WERI-Rb-1 (cell line): Measurements from ENCODE around the gene NPR3.

Source experiments
- DNase-seq: peaks from one replicate; pipeline ENCODE4 v3.0.0-alpha.2; 2020
- H3K27ac ChIP-seq: fragments of 250-450 bp; sonication (Bioruptor Pico); 2 replicates; pipeline ENCODE4 v1.5.1; 2020; ENCODE audit warnings: mild to moderate bottlenecking, moderate library complexity
- H3K27me3 ChIP-seq: fragments of 250-450 bp; sonication (Bioruptor Pico); 2 replicates; pipeline ENCODE4 v1.5.1; 2021; ENCODE audit warnings: mild to moderate bottlenecking, low read depth, moderate library complexity; ENCODE audit not compliant: insufficient read depth, severe bottlenecking
- H3K36me3 ChIP-seq: fragments of 250-450 bp; sonication (Bioruptor Pico); 2 replicates; pipeline ENCODE4 v1.5.1; 2020; ENCODE audit warnings: mild to moderate bottlenecking, moderate library complexity
- H3K4me3 ChIP-seq: 2 replicates; pipeline ENCODE4 v1.5.1; 2011; ENCODE audit warnings: low read depth, mild to moderate bottlenecking, control low read depth, low read length
- H3K9me3 ChIP-seq: fragments of 250-450 bp; sonication (Bioruptor Pico); 2 replicates; pipeline ENCODE4 v1.5.1; 2021; ENCODE audit warnings: mild to moderate bottlenecking, moderate library complexity; ENCODE audit not compliant: severe bottlenecking
- TF ChIP-seq, protein P1 (sequence below): IDR thresholded peaks from 2 replicates; pipeline ENCODE4 v1.5.1; 2011; ENCODE audit warnings: low read depth, mild to moderate bottlenecking, control low read depth, inconsistent platforms, low read length

The NPR3 gene

DNA sequence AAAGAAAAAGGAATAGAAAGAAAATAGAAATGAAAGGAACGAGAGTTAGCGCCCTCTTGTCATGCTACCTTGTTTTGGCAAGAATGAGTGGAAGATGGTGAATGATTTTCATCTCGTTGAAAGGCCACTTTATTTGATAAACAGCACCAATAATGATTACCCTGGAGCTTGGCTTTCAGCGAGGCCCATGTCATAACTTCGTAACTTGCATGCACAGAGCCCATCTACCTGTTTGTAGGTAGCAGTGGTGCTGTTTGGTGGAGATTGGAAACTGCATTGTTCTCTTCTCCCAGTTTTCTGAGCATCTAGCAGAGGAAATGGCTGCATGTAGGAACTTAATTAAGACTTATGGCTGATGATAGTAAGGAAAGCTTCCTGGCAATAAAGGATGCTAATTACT is 59.3 kb downstream of the NPR3 start:
- Histone ChIP-seq H3K36me3 (no peaks in the 10 kb centered on the region), H3K4me3 (no peak overlapping the region), H3K27me3 (peaks cover 78% of the 10 kb centered on the region), H3K9me3 (peaks cover 5% of the 10 kb centered on the region), H3K27ac (no peak overlapping the region)
- TF ChIP-seq, protein P1, sequence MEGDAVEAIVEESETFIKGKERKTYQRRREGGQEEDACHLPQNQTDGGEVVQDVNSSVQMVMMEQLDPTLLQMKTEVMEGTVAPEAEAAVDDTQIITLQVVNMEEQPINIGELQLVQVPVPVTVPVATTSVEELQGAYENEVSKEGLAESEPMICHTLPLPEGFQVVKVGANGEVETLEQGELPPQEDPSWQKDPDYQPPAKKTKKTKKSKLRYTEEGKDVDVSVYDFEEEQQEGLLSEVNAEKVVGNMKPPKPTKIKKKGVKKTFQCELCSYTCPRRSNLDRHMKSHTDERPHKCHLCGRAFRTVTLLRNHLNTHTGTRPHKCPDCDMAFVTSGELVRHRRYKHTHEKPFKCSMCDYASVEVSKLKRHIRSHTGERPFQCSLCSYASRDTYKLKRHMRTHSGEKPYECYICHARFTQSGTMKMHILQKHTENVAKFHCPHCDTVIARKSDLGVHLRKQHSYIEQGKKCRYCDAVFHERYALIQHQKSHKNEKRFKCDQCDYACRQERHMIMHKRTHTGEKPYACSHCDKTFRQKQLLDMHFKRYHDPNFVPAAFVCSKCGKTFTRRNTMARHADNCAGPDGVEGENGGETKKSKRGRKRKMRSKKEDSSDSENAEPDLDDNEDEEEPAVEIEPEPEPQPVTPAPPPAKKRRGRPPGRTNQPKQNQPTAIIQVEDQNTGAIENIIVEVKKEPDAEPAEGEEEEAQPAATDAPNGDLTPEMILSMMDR = no peak
- DNase-seq = no peak

DNA sequence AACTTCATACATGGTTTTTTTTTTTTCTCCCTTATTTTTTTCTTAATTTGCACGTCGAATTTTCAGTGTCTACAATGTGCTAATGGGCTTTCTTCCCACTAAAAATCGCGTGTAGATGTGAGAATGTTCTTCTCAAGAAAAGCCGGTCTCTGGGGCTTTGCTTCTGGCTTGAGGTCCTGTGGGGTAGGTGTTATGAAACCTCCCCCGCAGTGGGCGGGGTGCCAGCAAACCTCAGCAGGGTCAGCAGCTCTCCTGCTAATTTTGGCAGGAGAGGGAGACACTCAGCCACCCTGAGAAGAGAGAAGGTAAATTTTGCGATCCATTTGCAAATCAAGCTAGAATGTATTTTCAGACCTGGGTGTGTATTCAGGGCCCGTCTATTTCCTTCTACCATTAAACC is 59.9 kb downstream of the NPR3 start:
- Histone ChIP-seq H3K4me3 (no peak overlapping the region), H3K36me3 (no peaks in the 10 kb centered on the region), H3K9me3 (peaks cover 5% of the 10 kb centered on the region), H3K27me3 (peaks cover 78% of the 10 kb centered on the region), H3K27ac (no peak overlapping the region)
- no peak for DNase-seq
- TF ChIP-seq, protein P1 = no peak

DNA sequence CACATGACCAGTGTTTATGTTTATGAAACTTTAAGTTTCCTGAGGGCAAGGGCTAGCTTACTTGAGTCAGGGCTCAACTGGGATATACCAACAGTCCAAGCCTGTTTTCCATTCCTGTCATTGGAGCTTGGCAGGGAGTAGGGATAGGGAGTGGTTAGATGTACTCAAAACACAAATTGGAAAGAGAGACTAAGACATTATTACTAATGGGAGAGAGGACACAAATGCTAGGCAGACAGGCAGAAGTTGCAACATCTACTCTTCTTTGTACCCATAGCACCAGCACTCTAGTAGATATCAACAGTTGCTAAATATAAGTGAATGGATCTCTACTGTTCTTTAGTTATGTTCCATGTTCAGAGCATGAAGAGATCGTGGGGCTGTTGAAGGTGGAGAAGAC is 62.8 kb downstream of the NPR3 start:
- no peak for DNase-seq
- no peak overlapping the region for H3K4me3 ChIP-seq
- no peak overlapping the region for H3K27ac ChIP-seq

DNA sequence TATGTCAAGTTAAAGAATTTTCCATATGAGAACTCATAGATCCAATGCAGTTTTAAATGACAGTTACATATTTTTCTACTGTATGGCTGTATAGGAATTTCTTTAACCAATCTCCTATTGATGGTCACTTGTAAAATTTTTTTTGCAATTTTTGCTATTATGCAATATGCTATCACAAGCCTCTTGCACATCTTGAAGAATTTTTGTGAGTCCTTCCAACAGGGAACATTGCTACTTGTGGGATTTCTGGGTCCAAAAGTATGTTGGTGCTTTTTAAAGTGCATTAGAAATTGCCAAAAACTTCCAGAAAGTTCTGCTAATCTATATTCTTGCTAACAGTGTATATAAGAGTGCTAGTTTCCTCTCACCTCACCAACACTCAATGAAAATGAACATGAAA is 65.1 kb downstream of the NPR3 start:
- H3K4me3 ChIP-seq = no peak overlapping the region
- H3K27me3 ChIP-seq = peaks cover 64% of the 10 kb centered on the region
- peaks cover 5% of the 10 kb centered on the region for H3K9me3 ChIP-seq
- DNase-seq = no peak
- no peak overlapping the region for H3K27ac ChIP-seq
- no peaks in the 10 kb centered on the region for H3K36me3 ChIP-seq
- TF ChIP-seq, protein P1 = no peak

More for the DNA sequence above, 62.8 kb downstream of the NPR3 start:
- Histone ChIP-seq H3K9me3 (peaks cover 5% of the 10 kb centered on the region), H3K27me3 (peaks cover 66% of the 10 kb centered on the region), H3K36me3 (no peaks in the 10 kb centered on the region)
- TF ChIP-seq, protein P1 = no peak

DNA sequence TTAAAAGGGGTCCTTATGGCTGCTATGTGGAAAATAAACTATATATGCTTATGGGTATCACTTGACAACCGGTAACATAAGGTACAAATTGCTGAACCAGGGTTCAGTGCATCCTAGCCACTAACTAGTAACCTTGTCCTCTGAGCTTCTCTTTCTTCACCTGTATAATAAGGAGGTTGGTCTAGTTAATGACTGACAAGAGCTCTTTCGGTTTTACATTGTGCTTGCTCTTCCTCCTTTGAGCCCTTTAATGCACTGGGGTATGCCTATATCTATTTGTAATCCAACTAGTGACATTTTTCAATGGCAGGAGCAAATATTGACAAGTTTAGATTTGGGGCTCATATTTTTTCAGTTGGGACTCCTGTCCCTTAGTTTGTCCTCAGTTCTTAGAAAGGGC is 66.1 kb downstream of the NPR3 start:
- Histone ChIP-seq H3K27ac (no peak overlapping the region), H3K36me3 (no peaks in the 10 kb centered on the region), H3K9me3 (no peaks in the 10 kb centered on the region), H3K27me3 (peaks cover 65% of the 10 kb centered on the region), H3K4me3 (no peak overlapping the region)
- TF ChIP-seq, protein P1 = no peak
- DNase-seq = no peak

DNA sequence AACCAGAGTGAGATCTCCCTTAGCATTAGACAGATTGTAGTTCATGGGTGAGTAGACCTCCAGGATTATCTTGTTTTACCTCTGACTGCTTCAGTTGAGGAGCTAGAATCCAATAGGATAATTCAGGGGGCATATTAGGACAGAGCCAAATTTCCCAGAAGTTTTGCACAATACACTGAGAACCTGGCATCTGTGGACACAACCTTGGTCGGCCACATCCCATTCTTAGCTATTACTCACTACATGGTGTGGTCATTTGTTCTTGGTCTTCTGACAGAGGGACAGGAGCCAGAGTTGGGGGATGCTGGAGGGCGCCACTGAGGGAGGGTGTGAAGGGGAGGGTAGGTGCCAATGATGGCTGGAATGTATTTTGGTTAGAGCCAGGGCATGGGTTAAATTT is 66.6 kb downstream of the NPR3 start:
- TF ChIP-seq, protein P1 = no peak
- DNase-seq = no peak
- H3K4me3 ChIP-seq = no peak overlapping the region

More for the DNA sequence above, 66.6 kb downstream of the NPR3 start:
- no peak overlapping the region for H3K27ac ChIP-seq
- no peaks in the 10 kb centered on the region for H3K36me3 ChIP-seq
- H3K9me3 ChIP-seq = no peaks in the 10 kb centered on the region
- H3K27me3 ChIP-seq = peaks cover 66% of the 10 kb centered on the region
